NCI-H2227 (cell line): ENCODE results near the gene SPDYE16.
"Not testable (repeated sequence)": the region's sequence is repeated elsewhere in the genome, so short reads cannot be mapped to it uniquely, and the experiment has no call there.

Experiments used
- DNase-seq: peaks from one replicate; lab custom pipeline; 2025; ENCODE audit not compliant: unreplicated experiment; lab: John Stamatoyannopoulos, UW

The SPDYE16 gene

GRCh38 chr7:76543197-76543596 lies at the start of gene SPDYE16:
Gene SPDYE16, minus strand, starts transcription at chr7:76543297. Its CDS starts 1,838 bp downstream, at chr7:76541459.
- not testable (repeated sequence) for DNase-seq

- DNase-seq, result not testable (repeated sequence)
These were observed 49.6 kb upstream of the SPDYE16 start for GRCh38 chr7:76592694-76593093.

GRCh38 chr7:76591602-76592304 lies 48.7 kb upstream of the SPDYE16 start:
- not testable (repeated sequence) for DNase-seq

- not testable (repeated sequence) for DNase-seq
These were observed 47.9 kb upstream of the SPDYE16 start for GRCh38 chr7:76591033-76591432.

GRCh38 chr7:76588586-76588985 lies 45.5 kb upstream of the SPDYE16 start:
- DNase-seq, result not testable (repeated sequence)

- not testable (repeated sequence) for DNase-seq
These were observed 43.7 kb upstream of the SPDYE16 start for GRCh38 chr7:76586585-76587315.

- not testable (repeated sequence) for DNase-seq
These were observed 40.7 kb upstream of the SPDYE16 start for GRCh38 chr7:76583636-76584281.

GRCh38 chr7:76582848-76583631 lies 39.9 kb upstream of the SPDYE16 start:
- DNase-seq, result not testable (repeated sequence)

- DNase-seq, result not testable (repeated sequence)
These were observed 33.0 kb upstream of the SPDYE16 start for GRCh38 chr7:76575919-76576655.

GRCh38 chr7:76575431-76575830 lies 32.3 kb upstream of the SPDYE16 start:
- DNase-seq, result not testable (repeated sequence)

GRCh38 chr7:76572296-76572695 lies 29.2 kb upstream of the SPDYE16 start:
- DNase-seq, result not testable (repeated sequence)

- DNase-seq, result not testable (repeated sequence)
These were observed 27.3 kb upstream of the SPDYE16 start for GRCh38 chr7:76570324-76570775.

- not testable (repeated sequence) for DNase-seq
These were observed 25.6 kb upstream of the SPDYE16 start for GRCh38 chr7:76568742-76569141.

GRCh38 chr7:76567753-76568152 lies 24.7 kb upstream of the SPDYE16 start:
- not testable (repeated sequence) for DNase-seq

- not testable (repeated sequence) for DNase-seq
These were observed 24.2 kb upstream of the SPDYE16 start for GRCh38 chr7:76567311-76567710.

- not testable (repeated sequence) for DNase-seq
These were observed 21.9 kb upstream of the SPDYE16 start for GRCh38 chr7:76565001-76565400.

- not testable (repeated sequence) for DNase-seq
These were observed 18.2 kb upstream of the SPDYE16 start for GRCh38 chr7:76561342-76561741.

GRCh38 chr7:76560157-76560556 lies 17.1 kb upstream of the SPDYE16 start:
- not testable (repeated sequence) for DNase-seq

- not testable (repeated sequence) for DNase-seq
These were observed 16.6 kb upstream of the SPDYE16 start for GRCh38 chr7:76559685-76560084.

GRCh38 chr7:76551992-76552391 lies 8.9 kb upstream of the SPDYE16 start:
- not testable (repeated sequence) for DNase-seq
